Kasumi-1 (cell line): ENCODE measurements around the gene TBL1XR1.
"Not testable (repeated sequence)": the region's sequence is repeated elsewhere in the genome, so short reads cannot be mapped to it uniquely, and the experiment has no call there.

Source experiments
- DNase-seq, 2 experiments: peaks; one replicate each; lab custom pipeline; 2025; lab: John Stamatoyannopoulos, UW

Gene TBL1XR1

DNA sequence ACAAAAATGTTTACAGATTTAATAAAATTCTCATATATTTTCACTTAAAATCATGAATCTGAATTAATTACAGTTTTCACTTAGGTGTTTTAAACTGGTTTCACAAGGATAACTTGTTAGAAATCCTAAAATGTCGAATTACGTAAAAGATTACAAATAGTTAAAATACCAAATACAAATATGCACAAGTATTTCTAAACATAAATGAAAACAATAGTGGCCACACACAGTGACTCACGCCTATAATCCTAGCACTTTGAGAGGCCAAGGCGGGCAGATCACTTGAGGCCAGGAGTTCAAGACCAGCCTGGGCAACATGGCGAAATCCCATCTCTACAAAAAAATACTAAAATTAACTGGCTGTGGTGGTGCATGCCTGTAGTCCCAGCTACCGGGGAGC is 10.9 kb upstream of the TBL1XR1 start:
- no peak for DNase-seq

DNA sequence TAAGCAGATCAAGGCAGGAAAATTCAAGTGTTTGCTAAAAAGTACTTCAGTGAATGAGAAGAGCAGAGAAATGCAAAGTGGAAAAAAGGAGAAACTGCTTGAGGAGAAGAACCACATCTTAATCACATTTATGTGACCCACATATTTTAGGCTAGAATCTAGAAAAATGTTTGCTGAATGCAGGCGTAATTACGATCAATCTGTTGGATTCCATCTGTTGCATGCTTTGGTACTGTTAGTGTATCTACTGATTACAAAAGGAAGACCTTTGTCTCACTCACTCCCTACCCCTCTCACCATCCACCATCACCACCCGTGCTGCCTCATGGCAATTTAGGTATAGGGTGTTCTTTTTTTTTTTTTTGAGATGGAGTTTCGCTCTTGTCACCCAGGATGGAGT is 9.7 kb upstream of the TBL1XR1 start:
- no peak for DNase-seq

DNA sequence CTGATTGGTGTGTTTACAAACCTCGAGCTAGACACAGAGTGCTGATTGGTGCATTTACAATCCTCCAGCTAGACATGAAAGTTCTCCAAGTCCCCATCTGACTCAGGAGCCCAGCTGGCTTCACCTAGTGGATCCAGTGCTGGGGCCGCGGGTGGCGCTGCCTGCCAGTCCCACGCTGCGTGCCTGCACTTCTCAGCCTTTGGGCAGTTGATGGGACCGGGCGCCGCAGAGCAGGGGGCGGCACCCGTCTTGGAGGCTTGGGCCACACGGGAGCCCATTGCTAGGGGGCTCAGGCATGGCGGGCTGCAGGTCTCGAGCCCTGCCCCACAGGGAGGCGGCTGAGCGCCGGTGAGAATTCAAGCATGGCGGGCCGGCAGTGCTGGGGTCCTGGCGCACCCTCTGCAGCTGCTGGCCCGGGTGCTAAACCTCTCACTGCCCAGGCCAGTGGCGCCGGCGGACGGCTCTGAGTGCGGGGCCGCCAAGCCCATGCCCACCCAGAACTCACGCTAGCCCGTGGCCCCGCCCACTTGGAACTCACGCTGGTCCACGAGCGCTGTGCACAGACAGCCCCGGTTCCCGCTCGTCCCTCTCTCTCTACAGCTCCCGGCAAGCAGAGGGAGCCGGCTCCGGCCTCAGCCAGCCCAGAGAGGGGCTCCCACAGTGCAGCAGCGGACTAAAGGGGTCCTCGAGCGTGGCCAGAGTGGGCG is 6.6 kb upstream of the TBL1XR1 start:
- DNase-seq: no peak

DNA sequence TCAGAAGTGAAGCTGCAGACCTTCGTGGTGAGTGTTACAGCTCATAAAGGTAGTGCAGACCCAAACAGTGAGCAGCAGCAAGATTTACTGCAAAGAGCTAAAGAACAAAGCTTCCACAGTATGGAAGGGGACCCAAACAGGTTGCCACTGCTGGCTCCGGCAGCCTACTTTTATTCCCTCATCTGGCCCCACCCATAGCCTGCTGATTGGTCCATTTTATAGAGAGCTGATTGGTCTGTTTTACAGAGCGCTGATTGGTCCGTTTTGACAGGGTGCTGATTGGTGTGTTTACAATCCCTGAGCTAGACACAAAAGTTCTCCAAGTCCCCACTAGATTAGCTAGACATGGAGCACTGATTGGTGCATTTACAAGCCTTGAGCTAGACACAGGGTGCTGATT is 5.7 kb upstream of the TBL1XR1 start:
- DNase-seq: not testable (repeated sequence)

GRCh38 chr3:177201700-177202397 is 4.6 kb upstream of the TBL1XR1 start:
- DNase-seq: peak; percentile 79 to 84

DNA sequence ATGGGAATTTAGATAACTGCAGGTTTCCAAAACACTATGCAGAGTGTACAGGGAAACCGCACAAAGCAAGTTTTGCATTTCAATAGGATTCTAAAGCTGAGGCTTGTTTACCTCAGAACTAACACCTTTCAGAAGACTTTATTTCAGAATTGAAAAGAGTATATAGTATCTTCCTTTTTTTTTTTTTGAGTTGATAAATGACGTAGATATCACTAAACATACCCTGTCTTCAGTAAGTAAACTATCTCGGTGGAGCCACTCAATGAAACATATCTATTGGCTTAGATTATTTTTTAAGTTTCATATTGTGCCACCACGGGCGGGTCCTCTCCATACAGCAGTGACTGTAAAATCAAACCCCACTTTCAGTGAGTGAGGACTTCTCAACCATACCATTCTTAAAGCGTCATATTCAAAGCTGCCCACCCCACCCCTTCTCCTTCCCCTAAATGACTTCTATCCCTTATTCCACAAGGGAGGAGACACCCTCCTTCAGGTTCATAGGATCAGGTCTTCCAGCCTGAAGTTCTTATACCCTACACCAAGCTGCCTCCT is 2.0 kb upstream of the TBL1XR1 start:
- no peak for DNase-seq

DNA sequence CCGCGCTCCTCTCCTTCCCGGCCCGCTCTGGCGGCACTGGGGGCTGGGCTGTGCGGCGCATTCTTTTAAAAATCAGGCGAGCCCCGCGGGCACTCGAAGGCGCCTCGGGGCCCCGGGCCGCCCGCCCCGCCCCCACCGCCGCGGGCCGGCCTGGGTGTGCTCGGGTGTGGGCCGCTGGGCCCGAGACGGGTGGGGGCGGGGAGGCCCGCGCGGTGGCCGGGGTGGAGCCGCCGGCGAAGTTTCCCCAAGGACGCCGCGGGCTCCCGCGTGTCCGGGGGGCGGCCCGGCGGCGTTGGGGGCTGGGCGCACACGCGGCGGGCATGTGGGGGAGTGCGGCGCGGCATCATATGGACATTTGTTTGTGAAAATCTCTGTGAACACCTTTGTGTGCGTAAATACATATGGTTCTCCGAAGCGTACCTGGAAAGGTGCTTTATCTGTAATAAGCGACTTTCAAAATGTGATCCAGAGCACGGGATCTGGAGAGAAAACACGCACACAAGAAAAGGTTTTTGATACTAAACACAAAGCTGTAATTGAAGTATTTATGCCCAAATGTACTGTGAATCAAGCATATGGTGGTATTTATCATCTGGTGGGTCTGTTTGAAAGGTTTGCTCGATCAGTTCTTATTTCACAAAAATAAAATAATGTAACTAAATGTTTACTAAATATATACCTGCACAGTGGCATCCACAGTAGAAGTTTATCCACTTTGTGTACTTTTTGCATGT is 612 bp upstream of the TBL1XR1 start:
- DNase-seq: peak in 1 of 2 experiments; percentile 65

DNA sequence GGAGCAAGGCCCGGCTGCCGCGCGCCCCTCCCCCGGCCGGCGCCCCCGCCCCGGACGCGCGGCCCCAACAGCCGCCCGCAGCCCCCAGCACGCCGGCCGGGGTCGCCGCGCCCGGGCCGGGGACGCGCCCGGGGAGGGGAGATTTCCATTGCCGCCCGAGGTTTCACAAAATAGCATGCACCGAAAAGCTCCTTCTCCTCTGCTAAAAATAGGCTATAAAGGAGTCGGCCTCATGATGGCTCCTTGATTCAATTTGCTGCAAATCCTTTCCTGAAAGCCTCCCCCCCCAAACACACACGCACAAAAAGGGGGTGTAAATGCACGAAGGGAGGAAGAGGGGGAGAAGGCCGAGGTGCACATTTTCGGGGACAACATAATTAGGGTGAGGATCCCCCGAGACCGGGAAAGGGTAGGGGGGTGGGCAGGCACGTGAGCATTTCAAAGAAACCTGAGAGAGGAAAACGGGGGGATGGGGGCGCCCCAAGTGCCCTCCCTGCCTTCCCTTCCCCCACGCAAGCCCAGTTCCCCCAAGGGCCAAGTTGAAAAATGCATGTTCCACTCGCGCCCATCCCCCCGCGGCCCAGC is 734 bp downstream of the TBL1XR1 start:
- peak; percentile 56 to 73 for DNase-seq

GRCh38 chr3:177196008-177196455 is 1.2 kb downstream of the TBL1XR1 start:
- peak; percentile 44 to 63 for DNase-seq

DNA sequence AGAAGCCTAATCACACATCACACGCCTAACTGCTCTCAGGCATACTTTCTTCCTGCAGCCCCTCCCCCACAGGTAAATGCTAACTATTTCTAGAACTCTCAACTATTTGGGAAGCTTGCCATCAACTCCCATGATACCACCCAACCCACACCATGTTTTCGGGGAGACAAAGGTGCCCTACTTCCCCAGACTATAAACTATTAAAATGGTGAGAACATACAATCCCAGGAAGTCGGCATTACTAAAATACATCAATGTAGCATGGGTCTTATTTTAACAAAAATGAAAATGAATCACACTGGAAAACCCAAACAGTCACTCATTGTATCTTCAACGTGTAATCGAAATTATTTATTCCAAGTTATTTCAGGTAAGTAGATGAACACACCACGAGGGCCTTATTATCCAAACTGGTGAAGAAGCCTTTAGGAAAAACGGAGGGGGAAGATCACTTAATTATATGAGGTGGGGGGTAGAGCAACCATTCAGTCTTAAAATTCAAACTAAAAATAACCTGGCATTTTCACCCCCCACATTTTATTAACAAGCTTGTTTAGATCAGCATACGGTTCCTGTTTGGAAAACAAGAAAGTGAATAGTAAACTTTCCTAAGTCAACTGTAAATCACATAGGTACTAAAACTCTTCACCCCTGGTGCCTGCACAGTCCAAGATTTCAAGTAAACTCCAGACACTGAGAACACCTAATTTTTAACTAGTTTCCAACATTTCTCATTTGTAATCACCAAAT is 1.9 kb downstream of the TBL1XR1 start:
- peak; percentile 51 to 61 for DNase-seq

DNA sequence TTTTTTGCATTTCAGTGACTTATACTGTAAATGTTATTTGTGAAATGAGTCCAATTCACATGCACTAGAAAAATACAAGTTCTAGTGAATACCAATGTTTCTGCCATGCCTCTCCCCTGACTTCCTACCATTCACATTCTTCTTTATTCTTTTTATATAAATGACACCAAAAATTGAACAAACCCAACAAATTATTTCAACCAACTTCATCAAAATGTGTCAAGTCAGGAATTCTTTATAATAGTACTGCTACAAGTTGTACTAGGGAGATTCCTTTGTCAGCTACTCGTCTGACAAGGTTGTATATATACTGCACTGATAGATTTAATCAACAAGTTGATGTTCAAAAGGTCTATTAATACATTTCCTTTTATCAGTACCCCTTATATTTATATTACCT is 3.0 kb downstream of the TBL1XR1 start:
- DNase-seq: no peak

DNA sequence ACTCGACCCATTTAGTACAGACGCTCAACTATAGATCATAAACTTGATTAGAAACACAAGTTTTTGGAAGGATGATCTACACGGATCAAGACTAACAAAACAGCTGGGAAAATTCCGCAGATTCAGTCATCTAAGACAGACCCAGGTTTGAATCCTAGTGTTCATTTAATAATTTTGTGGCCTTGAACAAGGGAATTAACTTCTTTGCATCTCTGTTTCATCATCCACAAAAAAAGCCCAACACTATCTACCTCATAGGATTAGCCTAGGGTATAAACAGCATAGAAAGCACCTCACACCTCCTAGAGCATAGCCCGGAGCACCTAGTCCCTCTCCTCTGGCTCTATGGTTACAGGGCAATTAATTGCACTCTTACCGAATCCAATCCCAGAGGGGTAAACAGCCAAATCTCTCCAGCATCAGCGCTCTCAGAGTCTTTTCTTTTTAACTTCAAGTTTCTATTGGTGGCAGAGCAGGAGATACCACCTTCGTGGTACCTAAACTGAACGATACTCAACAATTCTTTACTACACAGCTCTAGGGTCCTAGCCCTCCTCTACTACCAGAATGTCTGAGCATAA is 3.5 kb downstream of the TBL1XR1 start:
- DNase-seq: no peak

DNA sequence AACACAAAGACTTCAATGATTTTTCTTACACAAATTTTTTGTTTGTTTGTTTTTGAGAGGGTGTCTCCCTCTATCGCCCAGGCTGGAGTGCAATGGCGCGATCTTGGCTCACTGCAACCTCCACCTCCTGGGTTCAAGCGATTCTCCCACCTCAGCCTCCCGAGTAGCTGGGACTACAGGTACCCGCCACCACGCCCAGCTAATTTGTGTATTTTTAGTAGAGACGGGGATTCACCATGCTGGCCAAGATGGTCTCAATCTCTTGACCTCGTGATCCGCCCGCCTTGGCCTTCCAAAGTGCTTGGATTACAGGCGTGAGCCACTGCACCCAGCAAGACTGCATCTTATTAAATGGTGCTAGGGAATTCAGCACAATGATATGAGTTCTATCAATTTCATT is 4.0 kb downstream of the TBL1XR1 start:
- DNase-seq: not testable (repeated sequence)

DNA sequence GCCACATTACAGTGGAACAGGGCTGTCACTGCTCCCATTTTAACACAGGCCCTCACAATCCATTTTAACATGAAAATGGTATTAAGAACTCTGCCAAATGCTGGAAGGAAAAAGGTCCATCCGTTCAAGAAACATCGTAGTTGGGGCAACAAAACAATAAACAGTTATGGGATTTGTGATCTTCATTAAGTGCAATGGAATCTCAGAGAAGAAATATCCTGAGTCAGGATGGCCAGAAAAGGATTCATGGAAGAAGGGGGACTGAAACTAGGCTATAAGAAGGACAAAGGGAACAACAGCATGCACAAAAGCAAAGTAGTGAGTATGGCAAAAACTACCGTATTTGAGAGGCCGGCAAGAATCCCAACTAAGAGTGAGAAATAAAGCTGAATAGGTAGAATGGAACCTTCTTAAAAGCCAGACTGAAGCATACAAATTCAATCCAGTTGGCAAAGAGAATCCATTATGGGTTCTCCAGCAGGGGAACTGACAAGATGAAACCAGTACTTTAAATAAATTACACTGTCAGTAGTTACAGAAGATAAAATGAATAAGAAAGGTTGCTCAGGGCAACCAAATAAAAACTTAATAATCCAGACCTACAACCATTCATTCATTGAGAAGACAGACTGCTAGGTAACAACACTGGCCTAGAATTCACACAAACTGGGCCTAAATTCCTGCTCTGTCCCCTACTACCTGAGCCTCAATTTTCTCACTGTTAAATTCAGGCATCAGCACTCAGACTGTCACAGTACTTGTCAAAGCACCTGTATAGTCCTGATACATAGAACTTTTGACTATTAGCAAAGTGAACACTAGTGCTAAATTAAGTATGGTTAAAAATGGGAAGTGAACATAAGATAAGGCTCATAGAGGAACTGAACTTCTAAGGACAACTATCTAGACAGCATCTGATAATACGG is 6.3 kb downstream of the TBL1XR1 start:
- DNase-seq: peak; percentile 71 to 83

DNA sequence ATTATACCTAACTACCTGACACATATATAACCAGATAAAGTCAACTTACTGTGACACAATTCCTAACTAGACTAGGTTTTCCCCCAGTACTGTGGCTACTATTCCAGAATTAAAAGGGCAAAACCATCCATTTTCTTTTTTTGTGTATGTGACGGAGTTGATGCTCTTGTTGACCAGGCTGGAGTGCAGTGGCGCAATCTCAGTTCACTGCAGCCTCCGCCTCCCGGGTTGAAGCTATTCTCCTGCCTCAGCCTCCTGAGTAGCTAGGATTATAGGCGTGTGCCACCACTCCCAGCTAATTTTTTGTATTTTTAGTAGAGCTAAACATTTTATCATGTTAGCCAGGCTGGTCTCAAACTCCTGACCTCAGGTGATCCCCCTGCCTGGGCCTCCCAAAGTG is 7.1 kb downstream of the TBL1XR1 start:
- not testable (repeated sequence) for DNase-seq

GRCh38 chr3:177188325-177188724 is 9.0 kb downstream of the TBL1XR1 start:
- not testable (repeated sequence) for DNase-seq

GRCh38 chr3:177186306-177186705 is 11.0 kb downstream of the TBL1XR1 start:
- DNase-seq: no peak

DNA sequence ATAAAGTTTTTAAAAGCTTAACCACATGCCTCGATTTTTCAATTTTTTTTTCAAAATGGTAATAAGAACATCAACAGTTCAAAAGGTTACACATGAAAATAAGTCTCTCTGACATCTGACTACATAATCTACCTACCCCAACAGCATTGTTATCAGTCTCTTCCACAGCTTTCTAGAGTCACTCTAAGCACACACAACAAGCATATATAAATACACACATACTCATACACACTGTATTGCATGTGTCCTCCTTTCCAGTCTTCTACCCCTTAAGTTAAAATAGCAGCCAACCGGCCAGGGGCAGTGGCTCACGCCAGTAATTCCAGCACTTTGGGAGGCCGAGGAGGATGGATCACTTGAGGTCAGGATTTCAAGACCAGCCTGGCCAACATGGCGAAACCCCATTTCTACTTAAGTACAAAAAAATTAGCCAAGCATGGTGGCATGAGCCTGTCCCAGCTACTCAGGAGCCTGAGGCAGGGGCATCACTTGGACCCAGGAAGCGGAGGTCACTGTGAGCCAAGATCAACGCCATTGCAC is 12.2 kb downstream of the TBL1XR1 start:
- no peak for DNase-seq

DNA sequence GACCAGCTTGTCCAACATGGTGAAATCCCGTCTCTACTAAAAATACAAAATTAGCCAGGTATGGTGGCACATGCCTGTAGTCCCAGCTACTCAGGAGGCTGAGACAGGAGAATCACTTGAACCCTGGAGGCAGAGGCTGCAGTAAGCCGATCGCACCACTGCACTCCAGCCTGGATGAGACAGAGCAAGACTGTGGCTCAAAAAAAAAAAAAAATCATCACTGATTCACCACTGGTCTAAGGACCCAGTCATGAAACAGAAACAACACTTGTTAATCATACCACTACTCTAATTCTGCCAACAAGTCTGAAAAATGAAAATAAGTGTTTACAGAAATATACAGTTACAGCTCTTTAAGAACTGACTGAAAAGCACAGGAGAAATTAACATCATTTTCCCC is 12.7 kb downstream of the TBL1XR1 start:
- DNase-seq: not testable (repeated sequence)

GRCh38 chr3:177182352-177182751 is 14.9 kb downstream of the TBL1XR1 start:
- DNase-seq: no peak
